IPS DF 4.7 (cell line): ENCODE measurements around the gene MTUS2.

ENCODE experiments used
- DNase-seq: peaks from one replicate; pipeline ENCODE4 v3.0.0-alpha.2; 2013; ENCODE audit warnings: low spot score; ENCODE audit errors: extremely low read depth

The MTUS2 gene

DNA sequence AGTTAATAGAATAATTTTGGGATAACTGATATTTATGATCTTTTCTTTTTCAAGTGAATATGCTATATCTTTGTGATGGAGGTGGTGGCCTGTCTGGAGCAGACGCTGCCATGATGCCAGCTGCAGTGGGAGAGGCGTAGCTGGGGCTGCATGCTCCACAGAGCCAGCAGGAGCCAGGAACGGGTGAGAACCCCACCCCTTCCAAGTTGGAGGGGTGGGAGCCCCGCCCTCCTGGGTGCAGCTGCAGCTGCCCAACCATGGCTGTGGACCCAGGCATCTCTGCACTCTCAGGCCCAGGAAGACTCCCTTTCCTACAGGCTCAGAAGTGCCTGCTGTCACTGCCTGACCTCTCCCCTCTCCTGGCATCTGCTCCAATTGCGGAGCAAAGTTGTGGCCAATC is 402.3 kb downstream of the MTUS2 start:
- no peak for DNase-seq

DNA sequence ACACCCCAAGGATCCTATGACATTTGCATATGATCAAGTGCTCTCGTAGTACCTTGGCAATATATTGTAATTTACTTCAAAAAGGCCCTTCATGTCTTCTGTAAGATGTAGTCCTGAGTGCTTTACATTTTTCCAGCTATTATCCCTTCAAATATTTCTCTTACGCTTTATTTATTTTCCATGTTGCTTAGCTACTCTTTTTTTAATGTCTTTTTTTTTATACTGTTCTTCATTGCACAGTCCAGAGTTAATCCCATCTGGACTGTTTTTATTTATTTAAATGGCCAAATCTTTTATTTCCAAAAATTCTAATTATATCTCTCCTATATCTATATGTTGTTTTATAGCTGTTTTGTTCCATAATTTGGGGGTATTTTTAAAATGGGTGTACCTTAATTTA is 404.1 kb downstream of the MTUS2 start:
- DNase-seq = no peak

DNA sequence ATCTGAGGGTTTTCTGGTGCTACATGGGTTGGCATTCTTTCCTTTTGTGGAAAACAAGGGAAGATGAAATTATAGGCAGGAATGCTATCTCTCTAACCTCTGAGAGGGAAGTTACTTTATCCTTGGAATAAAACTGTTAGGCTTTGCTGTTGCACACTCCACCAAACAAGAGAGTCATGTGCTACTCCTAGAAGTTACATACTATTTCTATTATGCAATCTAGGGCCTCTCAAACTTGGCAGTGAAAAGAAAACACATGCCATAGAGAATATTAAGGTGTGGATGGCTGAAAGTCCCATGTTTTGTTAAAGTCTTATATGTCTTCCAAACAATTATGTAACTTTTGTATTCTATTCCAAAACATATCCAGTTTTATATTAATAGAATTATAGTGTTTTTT is 407.4 kb downstream of the MTUS2 start:
- DNase-seq = no peak

DNA sequence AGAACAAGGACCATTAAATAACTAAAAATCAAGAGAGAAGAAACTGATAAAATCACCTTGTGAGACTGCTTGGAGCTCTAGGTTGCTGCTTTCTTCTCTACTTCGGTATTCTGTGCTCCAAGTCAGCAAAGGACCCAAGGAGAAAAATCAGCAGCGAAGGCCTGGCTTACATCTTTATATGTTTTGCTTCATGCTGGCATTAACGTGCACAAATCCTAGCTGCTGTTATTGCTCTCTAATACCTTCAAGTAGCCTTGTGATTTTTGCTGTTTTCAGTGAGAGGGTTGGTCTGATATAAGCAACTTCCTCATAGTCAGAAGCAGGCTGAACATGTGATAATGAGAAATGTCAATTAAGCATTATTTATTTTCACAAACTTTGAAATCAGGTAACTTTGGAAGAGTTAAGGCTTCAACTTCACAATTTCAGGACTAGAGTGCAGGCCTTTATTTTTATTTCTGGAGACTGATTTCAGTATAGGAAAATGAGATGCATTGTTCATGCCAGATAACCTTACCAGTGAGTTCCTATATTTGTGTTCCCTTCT is 410.2 kb downstream of the MTUS2 start:
- DNase-seq = no peak

DNA sequence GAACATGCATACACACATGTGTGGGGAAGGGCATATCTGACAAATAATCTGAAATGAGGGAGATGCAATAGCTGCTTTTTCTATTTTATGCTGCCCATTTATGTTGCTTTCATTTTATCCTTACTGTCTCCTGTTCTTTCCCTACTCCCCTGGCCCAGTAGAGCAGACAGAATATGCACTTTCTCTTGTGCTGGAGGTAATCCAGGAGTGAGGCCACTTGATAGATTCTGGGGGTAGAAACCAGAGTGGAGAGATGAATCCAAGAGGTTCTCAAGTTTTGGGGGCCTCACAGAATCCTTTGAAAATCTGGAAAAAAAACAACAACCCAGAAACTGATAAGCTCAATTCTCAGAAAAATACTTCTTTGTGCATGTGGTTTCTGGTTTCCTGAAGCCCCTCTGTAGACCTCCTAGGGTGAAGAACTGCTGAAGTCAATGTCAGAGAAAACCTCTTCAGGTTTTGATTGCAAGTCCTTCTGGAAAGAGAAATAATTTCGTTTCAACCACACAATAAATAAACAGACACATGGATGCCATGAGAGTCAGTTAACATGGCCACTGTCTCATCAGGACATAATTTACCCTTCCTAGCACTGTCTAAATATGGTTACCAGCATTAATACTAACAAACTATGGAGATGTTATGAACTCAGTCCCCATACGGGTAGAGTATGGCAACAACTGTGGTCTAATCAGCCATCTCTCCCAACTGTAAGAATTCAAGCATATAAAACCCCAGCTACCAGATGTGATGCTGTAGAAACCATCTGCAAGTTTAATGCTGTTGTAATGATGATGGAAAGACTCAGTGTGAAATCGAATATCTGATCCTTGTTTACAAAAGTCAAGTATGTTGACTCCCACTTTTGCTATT is 419.8 kb downstream of the MTUS2 start:
- no peak for DNase-seq

DNA sequence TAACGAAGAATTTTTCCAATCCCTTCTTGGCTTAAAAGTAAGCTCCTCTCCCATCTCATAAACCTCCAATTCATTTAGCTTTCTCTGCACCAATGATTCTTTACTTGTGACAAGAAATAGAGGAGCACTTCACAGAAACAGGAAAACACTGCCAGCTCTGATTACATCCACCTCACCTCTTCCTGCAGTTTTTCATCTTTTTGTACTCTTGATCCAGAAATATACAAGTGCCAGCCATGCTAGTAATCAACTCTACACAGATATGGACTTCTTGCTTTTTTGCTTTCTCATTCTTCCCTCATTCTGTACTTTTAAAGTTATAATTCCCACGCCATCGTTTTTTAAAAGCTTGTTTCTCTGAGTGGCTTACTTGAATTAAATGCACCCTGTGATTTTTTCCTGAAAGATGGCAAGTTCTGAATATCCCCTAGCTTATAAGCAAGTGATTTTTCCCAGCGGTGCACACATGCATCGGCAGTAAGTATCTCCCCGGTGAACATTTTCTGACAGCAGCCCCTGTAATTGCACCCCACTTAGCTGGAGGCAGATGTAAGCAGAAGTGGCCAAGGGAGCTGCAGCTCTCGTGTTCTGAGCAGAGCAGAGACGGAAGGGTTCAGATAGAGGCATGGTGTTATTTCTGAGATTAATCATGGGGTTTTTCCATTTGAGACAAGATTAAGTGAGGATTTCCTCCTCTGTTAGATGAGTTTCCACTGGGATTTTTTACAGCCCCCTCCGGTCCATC is 434.7 kb downstream of the MTUS2 start:
- no peak for DNase-seq

DNA sequence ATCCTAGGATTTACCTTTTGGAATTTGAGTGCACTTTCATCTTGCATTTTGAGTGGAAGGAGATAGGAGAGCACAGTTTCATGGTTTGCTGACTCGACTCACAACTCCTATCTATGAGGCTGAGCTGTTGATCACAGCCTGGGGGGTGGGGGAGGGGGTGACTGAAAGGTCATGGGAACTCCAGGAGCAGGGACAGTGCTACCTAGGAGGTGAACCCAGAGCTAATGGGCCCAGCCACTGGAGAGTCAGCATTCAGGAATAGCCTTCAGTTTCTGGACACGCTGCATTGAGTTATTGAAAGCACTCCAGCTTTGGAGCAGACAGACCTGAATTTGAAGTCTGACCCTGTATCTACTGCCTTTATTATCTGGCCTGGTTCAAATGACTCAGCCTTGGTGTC is 435.4 kb downstream of the MTUS2 start:
- no peak for DNase-seq

DNA sequence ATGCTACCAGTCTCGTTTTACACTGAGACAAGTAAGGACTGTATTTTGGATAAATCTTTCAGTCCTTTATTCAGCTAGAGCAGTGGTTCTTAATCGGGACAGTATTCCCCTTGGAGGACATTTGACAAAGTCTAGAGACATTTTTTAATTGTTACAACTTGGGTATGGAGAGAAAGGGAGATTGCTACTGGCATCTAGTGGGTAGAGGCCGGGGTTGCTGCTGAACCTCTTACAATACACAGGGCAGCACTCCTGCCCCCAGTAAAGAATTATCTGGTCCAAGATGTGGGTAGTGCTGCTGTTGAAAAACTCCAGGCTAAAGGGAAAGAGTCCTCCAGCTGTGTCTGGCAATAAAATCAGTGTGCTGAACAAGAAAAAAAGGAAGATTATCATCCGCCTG is 440.5 kb downstream of the MTUS2 start:
- DNase-seq = no peak

DNA sequence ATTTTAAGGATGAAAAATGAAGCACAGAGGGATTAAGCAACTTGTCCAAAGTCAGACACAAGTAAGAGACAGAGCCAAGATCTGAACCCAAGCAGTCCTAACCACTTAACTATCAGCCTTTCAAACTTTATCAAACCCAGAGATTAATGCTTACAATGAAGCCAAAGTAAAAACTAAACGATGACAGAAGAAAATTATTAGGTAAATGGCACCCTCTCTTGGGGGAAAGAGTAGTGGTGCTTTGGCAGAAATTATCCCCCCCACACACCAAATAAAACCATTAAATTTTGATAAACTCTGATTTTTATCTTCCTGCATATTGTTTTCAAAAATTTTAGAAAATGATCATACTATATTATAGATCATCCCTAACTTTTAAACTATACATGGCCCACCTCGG is 446.1 kb downstream of the MTUS2 start:
- no peak for DNase-seq

DNA sequence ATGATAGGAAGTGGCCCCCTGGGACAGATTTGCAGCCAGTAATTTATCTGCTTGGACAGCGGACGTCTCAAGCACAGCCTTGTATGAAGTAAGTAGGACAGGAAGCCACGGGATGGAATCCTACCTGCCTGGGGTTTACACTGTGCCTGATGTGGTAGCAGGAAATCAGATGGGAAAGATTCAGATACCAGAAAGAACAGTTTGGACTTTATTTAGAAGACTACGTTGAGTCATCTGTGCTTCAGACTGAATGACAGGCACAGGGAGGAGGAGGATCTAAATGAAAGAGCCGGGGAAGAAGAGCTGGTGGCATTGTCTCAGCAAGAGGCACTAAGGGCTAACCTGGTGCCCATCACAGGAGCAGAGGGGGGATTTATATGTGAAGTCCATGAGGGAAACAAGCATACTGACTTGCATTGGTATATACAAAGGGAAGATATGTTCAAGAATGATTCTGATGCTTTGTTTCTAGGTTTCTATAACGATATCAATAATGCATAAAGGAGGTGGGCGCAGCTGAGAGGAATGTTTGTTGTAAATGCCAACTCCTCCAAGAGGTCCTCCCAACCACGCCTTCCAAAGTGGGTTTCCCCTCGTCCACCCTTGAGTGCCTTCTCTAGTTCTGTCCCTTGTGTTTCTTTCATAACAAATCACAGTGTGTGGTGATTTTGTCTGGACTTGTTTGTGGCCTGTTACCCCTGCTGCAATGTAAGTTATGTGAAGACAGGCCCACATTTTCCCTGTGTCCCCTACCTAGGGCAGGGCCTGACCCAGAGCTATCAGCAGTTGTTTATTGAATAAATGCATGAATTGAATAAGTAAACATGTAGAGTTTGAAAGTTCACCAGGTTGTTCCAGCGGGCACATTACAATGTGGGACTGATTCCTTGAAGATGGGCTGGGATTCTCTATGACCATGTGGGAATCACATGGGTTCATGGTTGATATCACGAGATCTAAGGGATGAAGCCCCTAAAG is 446.9 kb downstream of the MTUS2 start:
- DNase-seq = no peak

DNA sequence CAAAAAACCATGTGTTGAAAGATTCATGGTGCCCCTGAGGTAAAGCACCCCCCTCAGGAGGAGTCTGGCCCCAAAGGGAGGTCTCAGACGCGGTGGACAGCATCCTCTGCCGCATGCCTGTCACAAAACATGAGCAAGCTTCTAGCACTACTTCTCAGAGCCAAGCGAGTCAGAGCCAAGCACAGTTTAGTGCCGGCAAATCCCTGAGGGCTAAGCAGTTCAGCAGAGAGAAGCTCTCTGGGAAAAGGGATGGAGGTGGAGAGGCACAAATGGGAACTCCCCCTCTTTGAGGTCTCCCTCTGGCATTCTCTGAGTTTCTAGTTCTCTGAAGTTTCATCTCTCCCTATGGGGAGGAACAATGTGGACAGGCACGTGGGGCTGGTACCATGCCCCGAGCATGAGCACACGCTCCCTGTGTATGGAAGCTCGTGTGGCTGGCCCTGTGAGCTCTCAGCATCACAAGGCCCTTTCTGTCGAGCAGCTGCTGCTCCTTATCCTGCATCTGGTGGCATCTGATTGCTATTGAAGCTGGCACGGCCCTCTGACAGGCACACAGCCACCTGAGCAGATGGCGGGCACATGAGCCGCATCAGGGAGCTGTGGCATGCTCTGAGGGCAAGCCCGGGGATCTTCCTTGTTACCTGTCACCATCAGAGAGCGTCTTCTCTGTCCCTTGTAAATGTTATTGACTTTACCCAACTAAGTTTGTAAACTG is 450.3 kb downstream of the MTUS2 start:
- no peak for DNase-seq

DNA sequence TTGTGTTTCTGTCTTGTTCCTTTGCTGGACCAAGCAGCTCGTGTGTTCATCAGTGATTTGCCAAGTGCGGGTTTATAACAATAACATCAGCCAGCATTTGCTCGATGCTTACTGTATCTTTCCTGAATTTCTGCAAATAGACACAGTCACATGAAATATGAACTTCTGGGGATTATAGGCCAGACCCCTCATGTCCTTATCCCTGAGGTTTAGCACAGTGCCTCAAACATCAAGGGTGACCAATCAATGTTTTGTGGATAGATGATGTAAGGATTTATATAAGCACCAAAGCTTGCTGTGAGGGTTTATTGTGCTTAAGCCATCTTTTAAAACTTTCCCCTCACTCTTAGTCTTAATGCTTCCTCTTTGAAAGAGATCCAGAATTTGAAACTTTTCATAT is 451.5 kb downstream of the MTUS2 start:
- no peak for DNase-seq

DNA sequence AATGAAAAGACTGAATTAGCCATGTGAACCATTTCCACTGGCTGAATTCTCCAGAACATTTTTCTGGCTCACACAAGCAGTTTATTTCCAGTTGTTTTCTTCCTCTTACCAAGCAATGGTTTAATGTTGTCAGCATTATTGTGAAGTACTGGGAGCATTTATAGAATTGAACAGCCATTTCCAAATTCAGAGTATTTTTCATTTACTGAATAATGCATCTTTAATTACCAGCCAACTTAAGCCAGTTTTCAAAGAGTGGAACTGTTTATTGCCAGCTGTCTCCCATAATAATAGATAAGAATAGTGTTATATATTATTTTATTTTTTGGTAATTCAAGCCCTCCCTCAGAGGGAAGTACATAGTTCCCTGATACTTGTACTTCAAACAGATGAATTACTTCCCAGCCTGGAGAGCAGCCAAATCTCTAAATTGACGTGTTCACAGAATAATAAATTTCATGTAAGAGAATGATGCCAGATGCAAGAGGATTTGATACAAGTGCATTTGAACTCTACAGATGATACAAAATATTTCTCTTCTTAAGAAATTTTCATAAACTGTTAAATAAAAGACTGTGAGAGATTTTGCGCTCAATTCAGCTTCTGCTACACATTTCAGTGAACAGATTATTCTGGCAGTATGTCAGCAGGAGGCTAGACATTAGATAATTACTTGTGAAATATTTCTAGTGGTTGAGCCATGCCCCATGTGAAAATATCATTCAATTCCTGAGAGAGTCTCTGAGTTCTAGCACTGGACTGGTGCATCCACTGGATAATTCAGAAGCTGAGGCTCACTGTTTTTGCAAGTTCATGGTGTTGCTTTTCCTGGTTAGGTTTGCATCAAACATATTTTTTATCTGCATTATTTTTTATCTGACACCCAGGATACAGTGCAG is 459.5 kb downstream of the MTUS2 start:
- DNase-seq = no peak

DNA sequence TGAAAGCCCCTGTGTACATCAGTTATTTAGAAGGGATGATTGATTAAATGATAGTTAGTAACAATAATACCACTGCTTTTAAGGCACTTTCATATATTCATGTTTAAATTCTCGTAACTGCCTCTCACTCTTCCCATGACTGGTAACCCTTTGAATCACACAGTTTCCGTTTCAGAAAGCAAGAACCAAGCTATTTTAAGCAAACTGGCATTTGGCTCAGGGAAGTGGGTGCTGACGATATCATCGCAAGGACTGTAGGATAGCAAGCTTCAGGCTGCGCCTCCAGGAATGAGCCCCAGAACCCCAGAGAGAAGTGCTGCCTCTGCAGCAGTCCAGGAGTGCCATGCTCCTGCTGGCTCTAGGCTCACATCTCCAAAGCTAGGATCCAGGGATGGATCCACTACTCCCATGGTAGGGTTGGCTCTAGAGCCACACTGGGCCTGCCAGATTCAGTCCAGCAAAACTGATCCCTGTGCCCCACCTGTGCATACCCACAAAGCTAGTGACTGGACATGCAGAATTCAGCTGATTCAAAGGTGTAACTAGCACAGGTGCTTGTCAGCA is 461.9 kb downstream of the MTUS2 start:
- DNase-seq = no peak

DNA sequence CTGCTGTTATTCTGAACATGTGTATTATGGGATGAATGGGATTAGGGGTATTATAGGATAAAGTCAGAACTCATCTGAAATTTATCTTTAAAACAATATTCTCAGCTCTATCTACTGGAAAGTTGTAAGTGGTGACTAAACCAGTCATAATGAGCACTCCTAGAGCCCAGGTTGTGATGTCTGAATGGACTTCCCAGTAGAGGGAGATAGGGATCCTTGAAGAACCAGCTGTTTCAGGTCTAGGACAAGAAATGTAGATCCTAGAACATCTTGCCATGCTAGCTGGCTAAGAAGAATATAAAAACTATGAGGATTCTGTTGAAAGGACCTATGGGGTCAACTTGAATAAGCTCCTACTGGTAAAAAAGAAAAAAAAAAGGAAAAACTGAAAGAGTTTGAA is 464.6 kb downstream of the MTUS2 start:
- no peak for DNase-seq

DNA sequence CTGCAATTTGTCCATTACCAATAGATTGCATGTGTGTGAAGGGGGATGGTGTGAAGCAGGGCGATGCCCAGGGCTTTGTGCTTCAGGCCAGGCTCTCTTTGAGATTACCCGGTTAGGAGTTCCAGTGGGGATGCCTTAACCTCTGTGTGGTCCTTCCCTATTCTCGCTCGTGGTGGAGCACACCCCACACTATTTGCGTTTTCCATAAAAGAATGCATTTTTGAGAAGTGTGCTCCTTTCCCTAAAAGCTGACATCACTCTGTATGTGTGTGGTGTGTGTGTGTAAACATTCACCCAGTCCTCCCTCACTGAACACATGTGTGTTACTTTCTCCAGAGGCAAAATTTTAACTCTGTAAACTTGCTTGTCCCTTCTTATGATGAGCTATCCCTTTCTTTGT is 467.1 kb downstream of the MTUS2 start:
- no peak for DNase-seq

DNA sequence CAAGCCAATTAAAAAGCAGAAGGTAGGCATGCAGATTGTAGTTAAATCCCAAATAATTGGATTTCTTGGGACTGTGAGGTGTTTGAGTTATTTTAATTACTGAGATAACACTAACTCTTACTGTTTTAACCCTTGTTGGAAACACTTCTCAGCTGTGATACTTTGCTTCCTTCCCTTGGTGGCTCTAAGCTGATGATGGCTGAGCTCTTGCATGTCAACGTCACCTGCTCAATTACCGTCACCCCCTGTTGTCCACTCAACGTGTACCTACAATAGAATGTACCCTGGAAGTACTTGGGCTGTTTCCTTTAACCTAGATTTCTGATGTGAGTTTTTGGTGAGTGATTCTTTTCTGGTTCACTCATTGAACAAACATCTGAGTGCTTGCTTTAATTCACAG is 471.9 kb downstream of the MTUS2 start:
- DNase-seq = no peak

DNA sequence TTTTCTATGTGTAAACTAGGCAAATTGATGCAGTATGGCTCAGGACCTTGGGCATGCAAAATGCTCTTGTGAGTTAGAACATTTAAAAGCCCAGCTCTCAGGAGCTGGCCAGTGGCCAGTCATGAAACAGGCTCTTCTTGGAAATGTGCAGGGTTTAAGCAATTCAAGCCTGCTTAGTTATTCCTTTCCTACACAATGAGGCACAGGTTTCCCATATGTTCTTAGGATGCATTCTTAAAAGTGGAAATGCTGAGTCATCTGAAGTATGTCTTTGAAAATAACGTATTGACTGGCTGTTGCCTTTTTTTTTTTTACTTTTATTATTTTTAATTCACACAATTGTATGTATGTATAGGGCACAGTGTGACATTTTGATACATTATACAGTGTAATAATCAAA is 474.7 kb downstream of the MTUS2 start:
- DNase-seq = no peak

DNA sequence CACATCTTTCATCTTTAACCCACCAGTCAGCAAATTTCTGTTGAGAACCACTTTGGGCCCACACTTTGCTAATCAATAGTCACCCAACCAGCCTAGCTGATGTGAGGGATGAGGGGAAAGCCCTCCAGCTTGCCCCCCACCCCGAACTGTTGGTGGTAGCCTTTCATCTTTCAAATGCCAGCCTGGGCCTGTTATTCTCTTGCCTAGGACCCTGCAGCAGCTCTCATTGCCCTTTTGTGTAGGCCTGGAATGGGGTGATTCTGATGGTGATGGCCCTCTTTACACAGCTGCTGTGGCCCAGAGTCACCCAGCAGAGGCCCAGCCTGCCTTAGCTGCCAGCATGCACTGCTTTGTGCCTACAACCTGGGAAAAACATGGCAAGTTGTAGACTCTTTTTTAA is 480.9 kb downstream of the MTUS2 start:
- no peak for DNase-seq
